G401 (cell line): ENCODE measurements around the gene FAM83E. TPM values are rescaled to one million over a fixed set of nuclear protein-coding genes. Genes with fewer than 3 reads are reported as not detected.
A peak's percentile ranks its signal among the peaks of the same experiment; 100 is the strongest.
"Not testable (repeated sequence)": the region's sequence is repeated elsewhere in the genome, so short reads cannot be mapped to it uniquely, and the experiment has no call there.

ENCODE experiments used
- DNase-seq: peaks from one replicate; pipeline ENCODE4 v3.0.0-alpha.2; 2015; ENCODE audit warnings: low spot score
- in situ Hi-C: cut with HindIII; loops from 2 replicates; pipeline ENCODE4 v1.10.0; 2016; ENCODE audit warnings: low sequenced_read_pairs, mixed read lengths
- total RNA-seq: library from RNA; depleted of rRNA; stranded (reverse); fragments of >200 nt; shearing (Covaris generic); gene quantifications from 2 replicates; pipeline ENCODE4 v1.2.3, GENCODE V29; 2014; rRNA removed

The FAM83E gene
- total RNA-seq, 1 experiment from 2014 or later: 0.34 TPM

DNA sequence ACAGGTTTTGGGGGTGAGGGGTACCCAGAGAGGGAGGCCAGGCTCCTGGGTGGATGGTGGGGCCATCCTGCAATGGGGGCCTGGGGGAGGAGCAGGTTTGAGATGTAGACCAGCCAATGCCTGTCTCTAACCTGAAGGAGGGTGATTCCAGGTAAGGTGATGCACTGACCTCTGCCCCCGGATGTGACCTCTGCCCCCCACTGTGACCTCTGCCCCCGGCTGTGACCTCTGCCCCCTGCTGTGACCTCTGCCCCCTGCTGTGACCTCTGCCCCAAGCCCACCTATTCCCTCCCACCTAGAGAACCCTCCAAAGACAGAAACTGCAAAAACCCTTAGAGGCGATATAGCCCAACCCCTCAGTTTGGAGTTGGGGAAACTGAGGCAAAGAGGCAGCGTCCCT is 18.6 kb downstream of the FAM83E start:
- in situ Hi-C loops: no loop called here
- DNase-seq: no peak

DNA sequence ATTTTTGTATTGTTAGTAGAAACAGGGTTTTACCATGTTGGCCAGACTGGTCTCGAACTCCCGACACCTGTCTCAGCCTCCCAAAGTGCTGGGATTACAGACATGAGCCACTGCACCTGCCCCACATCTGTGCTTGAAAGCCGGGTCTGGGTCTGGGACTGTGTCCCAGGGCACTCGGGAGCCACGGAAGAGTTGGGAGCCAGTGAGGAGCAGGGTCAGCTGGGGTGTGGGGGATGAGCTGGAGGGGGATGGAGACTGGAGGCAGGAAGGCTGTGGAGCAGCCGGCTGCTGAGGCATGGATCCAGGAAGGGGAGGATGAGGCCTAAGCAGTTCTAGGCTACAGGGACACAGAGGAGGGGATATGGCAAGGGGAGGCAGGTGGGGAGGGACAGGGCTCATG is 19.0 kb downstream of the FAM83E start:
- DNase-seq: no peak
- in situ Hi-C loops: no loop called here

DNA sequence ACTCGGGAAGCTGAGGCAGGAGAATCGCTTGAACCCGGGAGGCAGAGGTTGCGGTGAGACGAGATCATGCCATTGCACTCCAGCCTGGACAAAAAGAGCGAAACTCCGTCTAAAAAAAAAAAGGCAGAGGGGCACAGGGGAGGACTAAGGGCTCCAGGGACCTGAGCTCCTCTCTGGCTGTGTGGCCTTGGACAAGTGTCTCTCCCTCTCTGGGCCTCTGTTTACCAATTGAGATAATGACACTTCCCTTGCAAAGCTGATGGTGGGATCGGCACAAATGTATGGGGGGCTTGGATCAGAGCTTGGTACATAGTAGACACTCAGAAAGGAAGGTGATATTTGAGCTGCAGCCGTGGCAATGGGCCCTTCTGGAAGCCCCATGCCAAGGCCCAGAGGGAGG is 19.7 kb downstream of the FAM83E start:
- in situ Hi-C loops: no loop called here
- DNase-seq: no peak

DNA sequence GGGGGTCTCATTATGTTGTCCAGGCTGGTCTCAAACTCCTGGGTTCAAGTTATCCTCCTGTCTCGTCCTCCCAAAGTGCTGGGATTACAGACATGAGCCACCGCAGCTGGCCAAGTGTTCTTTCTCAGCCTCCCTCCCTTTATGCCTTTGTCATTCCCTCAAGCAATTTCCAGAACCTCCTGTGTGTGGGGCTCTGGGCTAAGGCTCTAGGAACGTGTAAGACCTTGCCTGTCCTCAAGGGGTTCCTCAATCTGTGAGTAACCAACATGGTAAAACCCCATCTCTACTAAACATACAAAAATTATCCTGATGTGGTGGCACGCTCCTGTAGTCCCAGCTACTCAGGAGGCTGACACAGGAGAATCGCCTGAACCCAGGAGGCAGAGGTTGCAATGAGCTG is 23.9 kb downstream of the FAM83E start:
- in situ Hi-C loops: no loop called here
- DNase-seq: no peak

DNA sequence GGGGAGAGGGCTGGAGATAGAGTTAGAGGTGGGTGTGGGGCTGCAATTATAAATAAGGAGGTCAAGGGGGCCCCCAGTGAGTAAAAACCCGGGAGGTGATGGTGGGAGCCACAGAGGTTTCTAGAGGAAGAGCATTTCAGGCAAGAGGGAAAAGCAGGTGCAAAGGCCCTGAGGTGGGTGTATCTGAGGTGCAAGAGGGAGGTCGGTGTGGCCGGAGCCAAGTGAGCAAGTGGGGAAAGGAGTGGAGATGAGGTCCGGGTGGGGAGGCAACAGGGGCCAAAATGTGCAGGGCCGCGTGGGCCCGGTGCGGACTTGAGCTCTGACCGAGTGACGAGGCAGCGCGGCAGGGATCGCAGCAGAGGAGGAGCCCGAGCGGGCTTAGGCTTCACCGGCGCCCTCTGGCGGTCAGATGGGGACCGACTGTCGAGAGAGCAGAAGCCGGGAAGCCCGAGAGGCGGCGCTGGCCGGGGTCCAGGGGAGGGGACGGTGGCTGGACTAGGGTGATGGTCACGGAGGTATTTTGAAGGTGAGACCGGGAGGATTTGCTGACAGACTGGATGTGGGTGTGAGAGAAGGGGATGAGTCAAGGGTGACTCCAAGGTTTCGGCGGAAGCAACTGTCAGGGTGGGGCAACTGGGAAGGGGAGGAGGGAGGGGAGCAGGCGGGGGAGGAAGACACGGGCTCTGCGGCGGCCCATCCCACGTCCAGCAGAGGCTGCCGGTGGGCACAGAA is 26.0 kb downstream of the FAM83E start:
- peak; percentile 67 for DNase-seq
- in situ Hi-C loops: no loop called here

DNA sequence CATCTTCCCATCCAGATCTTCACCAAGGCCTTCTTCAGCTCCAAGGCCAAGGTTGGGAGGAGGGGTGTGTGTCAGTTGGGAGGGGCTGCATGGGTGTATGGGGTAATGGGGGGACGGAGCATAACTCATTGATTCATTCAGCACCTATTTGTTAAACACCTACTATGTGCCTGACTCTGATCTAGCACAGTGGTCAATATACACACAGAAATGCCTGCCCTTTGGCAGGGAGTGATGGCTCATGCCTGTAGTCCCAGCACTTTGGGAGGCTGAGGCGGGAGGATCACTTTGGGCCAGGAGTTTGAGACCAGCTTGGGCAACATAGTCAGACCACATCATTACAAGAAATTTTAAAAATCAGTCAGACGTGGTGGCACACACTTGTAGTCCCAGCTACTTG is 27.5 kb downstream of the FAM83E start:
- DNase-seq: no peak
- in situ Hi-C loops: no loop called here

DNA sequence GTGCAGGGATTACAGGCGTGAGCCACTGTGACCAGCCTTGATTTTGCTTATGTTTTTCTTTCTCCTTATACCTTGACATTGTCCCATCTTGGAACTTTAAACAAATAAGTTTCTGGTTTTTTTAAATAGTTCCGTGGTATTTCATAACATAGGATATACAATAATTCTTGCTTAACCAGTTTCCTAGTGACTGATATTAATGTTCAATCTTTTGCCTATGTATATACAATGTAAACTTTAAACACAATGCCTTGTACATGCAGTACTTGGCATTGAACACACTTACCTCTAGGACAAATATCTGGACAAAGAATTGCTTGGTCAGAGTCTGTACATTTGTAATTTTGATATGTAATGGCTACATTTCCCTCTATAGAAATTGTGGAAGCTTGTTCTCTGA is 32.7 kb downstream of the FAM83E start:
- in situ Hi-C loops: no loop called here
- no peak for DNase-seq

DNA sequence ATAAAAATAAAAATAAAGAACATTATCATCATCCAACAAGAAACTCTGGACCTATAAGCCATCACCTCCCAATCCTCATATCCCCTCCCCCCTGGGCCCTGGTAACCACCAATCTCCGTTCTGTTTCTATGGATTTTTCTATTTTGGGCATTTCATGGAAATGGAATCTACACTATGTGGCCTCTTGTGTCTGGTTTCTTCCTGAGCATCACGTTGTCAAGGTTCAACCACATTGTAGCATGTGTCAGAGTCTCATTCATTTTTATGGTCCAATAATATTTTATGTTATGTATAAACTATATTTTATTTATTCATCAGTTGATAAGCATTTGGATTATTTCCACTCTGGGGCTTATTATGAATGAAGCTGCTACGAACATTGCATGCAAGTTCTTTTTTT is 36.0 kb downstream of the FAM83E start:
- in situ Hi-C loops: no loop called here
- DNase-seq: no peak

DNA sequence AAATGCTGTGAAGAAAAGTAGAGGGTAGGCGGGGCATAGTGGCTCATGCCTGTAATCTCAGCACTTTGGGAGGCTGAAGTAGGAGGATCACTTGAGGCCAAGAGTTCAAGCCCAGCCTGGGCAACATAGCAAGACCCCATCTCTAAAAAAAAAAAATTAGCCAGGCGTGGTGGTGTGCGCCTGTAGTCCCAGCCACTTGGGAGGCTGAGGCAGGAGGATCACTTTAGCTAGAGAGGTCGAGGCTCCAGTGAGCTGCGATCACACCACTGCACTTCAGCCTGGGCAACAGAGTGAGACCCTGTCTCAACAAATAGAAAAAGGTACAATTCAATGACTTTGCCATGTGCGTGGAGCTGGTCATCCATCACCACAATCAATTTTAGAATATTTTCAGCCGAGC is 37.0 kb downstream of the FAM83E start:
- DNase-seq, in situ Hi-C loops: not testable (repeated sequence)

DNA sequence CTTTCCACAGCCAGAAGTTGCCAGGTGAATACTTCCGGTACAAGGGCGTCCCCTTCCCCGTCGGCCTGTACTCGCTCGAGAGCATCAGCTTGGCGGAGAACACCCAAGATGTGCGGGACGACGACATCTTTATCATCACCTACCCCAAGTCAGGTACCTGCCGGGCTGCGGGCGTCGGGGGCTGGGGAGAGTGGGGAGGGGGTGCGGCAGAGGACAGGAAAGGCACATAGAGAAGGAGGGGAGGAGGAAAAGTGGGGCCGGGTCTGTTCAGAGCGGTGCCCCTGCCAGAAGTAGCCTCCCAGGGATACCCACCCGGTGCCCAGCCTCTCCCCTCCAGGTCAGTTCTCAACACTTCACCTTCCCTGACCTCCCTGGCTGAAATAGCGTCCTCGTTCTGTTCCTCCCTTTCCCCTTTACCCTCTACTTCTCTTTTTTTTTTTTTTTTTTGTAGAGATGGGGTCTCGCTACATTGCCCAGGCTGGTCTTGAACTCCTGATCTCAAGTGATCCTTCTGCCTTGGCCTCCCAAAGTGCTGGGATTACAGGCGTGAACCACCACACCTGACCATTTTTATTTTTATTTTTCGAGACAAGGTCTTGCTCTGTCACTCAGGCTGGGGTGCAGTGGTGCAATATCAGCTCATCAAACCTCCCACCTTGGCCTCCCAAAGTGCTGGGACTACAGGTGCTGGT is 38.8 kb downstream of the FAM83E start:
- no peak for DNase-seq
- in situ Hi-C loops: no loop called here

DNA sequence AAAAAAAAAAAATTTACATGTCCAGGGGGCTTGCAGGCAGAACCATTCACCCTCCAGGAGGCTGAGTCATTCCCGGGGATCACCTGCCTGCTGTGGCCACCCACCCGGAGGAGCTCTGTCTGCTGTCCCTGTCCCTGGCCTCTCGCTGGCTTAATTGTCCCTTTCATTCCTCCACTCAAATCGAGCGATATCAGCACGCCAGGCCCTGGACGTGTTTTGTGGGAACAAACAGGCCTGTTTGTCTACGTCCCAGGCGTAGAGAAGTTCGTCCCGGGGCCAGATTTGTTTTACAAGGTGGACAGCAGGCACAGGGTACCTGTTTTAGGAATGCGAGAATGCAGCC is 41.7 kb downstream of the FAM83E start:
- no peak for DNase-seq
- in situ Hi-C loops: no loop called here

DNA sequence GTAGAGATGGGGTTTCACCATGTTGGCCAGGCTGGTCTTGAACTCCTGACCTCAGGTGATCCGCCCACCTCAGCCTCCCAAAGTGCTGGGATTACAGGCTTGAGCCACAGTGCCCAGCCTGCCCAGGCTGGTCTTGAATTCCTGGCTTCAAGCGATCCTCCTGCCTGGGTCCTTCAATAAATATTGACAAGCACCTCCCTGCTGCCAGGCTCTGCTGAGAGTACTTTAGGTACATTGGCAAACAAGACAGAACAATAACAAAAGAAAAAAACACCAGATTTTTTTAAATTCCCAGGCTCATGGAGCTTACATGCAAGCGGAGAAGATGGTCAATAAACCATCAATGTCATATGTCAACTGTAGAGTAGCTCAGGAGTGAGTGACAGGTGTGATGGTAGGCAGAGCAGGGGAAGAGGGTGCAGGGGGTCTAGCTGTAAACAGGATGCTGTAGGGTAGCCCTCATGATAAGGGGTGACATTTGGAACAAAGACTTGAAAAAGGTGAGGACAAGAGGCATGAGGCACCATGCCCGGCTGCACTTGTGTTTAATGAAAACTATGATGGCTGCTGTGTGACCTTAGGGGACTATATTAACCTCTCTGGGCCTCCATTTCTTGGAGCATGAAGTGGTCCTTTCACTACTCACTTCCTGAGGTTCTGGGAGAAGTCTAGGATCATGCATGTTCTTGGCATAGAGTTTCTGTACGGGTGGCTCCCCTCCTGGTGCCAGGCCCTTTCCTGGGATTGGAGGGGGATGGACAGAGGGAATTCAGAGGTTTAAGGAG is 43.3 kb downstream of the FAM83E start:
- in situ Hi-C loops: no loop called here
- no peak for DNase-seq

DNA sequence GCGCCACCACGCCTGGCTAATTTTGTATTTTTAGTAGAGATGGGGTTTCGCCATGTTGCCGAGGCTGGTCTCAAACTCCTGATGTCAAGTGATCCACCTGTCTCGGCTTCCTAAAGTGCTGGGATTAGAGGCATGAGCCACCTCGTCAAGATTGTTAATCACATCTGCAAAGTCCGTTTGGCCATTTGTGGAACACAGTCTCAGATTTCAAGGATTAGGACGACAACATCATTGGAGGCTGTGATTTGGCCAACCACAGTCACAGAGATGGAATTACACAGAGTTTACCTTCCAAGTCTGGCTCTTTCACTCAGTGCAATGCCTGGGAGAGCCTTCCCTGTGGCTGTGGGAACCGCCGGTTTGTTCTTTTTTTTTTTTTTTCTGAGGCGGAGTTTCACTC is 45.1 kb downstream of the FAM83E start:
- DNase-seq: peak; percentile 45
- in situ Hi-C loops: no loop called here

DNA sequence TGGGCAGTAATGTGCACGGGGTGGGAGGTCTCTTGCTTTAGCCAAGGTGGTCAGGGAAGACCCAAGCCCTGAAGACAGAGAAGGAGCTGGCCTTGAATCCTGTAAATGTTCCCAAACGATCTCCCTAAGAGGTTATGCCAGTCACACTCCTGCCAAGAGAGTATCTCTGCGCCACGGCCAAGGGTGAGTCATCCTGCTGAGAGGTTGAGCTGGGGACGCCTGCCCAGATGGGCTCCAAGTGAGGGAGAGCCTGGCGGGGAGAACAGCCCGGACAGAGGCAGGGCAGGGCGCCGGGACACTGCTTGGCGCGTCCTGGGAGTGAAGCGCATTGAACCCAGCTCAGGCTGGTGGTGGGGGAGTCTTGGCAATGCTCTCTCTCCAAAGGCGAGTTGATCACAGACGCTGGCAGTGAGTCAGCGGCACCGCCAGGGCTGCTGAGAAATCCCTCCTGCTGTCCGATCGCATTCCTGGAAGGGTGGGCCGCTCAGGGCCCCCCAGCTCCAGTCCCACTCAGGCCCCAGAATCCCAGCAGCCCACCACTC is 46.5 kb downstream of the FAM83E start:
- peak; percentile 71 for DNase-seq
- in situ Hi-C loops: no loop called here

DNA sequence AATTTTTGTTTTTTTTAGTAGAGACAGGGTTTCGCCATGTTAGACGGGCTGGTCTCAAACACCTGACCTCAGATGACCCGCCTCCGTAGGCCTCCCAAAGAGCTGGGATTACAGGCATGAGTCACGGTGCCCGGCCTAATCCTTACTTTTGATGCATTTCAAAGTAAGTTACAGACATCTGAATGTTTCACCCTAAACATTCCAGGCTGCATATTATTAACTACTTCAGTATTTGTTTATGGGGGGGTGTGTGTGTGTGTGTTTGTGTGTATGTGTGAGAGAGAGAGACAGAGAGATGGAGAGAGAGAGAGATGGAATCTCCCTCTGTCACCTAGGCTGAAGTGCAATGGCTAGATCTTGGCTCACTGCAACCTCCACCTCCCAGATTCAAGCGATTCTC is 49.8 kb downstream of the FAM83E start:
- in situ Hi-C loops: no loop called here
- DNase-seq: no peak

Other genes starting within 250 kb of the FAM83E start
- gene KDELR1, start 223.5 kb downstream of the FAM83E start, total RNA-seq: 137 and 145 TPM in 2 replicates
- gene GRIN2D, start 221.4 kb downstream of the FAM83E start, total RNA-seq: 5.4 and 6.1 TPM in 2 replicates
- gene GRWD1, start 169.1 kb downstream of the FAM83E start, total RNA-seq: 87.9 and 99.8 TPM in 2 replicates
- 0.31 TPM in 1 of 2 replicates, not detected in the other for gene KCNJ14, start 159.5 kb downstream of the FAM83E start, total RNA-seq
- 87.4 and 107 TPM in 2 replicates for gene CYTH2, start 145.7 kb downstream of the FAM83E start, total RNA-seq
- 8.1 and 12.5 TPM in 2 replicates for gene LMTK3, start 103.2 kb downstream of the FAM83E start, total RNA-seq
- gene SULT2B1, start 62.9 kb downstream of the FAM83E start, total RNA-seq: 0.37 TPM in 1 of 2 replicates, not detected in the other
- 0.55 TPM in 1 of 2 replicates, not detected in the other for gene SPACA4, start 8.3 kb downstream of the FAM83E start, total RNA-seq
- gene RPL18, start 4.1 kb upstream of the FAM83E start, total RNA-seq: 3,072 and 3,826 TPM in 2 replicates
- gene SPHK2, start 4.4 kb upstream of the FAM83E start, total RNA-seq: 16.5 and 45.7 TPM in 2 replicates
- gene DBP, start 22.3 kb upstream of the FAM83E start, total RNA-seq: 25.5 and 40.0 TPM in 2 replicates
- 103 TPM in 2 replicates for gene CA11, start 31.1 kb upstream of the FAM83E start, total RNA-seq
- 1.3 TPM in 1 of 2 replicates, not detected in the other for gene NTN5, start 57.9 kb upstream of the FAM83E start, total RNA-seq
- gene FUT2, start 80.9 kb upstream of the FAM83E start, total RNA-seq: not detected in 2 replicates
- 0.37 and 1.5 TPM in 2 replicates for gene MAMSTR, start 104.6 kb upstream of the FAM83E start, total RNA-seq
- 2.8 and 27.4 TPM in 2 replicates for gene RASIP1, start 125.5 kb upstream of the FAM83E start, total RNA-seq
- gene IZUMO1, start 131.8 kb upstream of the FAM83E start, total RNA-seq: not detected in 2 replicates
- not detected in 2 replicates for gene FUT1, start 137.6 kb upstream of the FAM83E start, total RNA-seq
- not detected in 2 replicates for gene FGF21, start 140.4 kb upstream of the FAM83E start, total RNA-seq
- gene BCAT2, start 196.0 kb upstream of the FAM83E start, total RNA-seq: 43.4 and 44.1 TPM in 2 replicates
- gene HSD17B14, start 221.4 kb upstream of the FAM83E start, total RNA-seq: 62.8 and 69.0 TPM in 2 replicates